Stimulated activated memory B cell treated with anti-CD40 and anti-IgM and Interleukin-4, amounts not matched to agents 10 μg/mL and 1 μg/mL and 100 μg/mL, for 72 hours (primary cell): ENCODE results near the gene NF1.
"Not testable (repeated sequence)": the region's sequence is repeated elsewhere in the genome, so short reads cannot be mapped to it uniquely, and the experiment has no call there.

Experiments
- ATAC-seq: fragments of 150-1000 bp; cut with Tn5 transposase; 2 replicates; pipeline ENCODE4 v1.10.0; 2021
- H3K27ac Mint-ChIP-seq: one replicate; pipeline ENCODE4 v1.8.0; 2022; ENCODE audit warnings: mild to moderate bottlenecking, mixed read lengths
- H3K27me3 Mint-ChIP-seq: one replicate; pipeline ENCODE4 v1.8.0; 2022; ENCODE audit warnings: mixed read lengths
- H3K36me3 Mint-ChIP-seq: one replicate; pipeline ENCODE4 v1.8.0; 2022; ENCODE audit warnings: mixed read lengths
- H3K4me1 Mint-ChIP-seq: one replicate; pipeline ENCODE4 v1.8.0; 2022; ENCODE audit warnings: mixed read lengths
- H3K4me3 Mint-ChIP-seq: one replicate; pipeline ENCODE4 v1.8.0; 2022; ENCODE audit warnings: mild to moderate bottlenecking, moderate library complexity, mixed read lengths
- H3K9me3 Mint-ChIP-seq: one replicate; pipeline ENCODE4 v1.8.0; 2022; ENCODE audit warnings: mixed read lengths

NF1 gene

GRCh38 chr17:31235110-31235509 lies 140.3 kb downstream of the NF1 start:
- no peak overlapping the region for H3K27ac Mint-ChIP-seq
- H3K27me3 Mint-ChIP-seq: no peaks in the 10 kb centered on the region

GRCh38 chr17:31236137-31236536 lies 141.4 kb downstream of the NF1 start:
- Mint-ChIP-seq H3K27me3 (no peaks in the 10 kb centered on the region), H3K9me3 (peaks cover under 1% of the 10 kb centered on the region), H3K4me3 (no peak overlapping the region), H3K36me3 (peaks cover 40% of the 10 kb centered on the region), H3K4me1 (peaks cover 14% of the 10 kb centered on the region), H3K27ac (no peak overlapping the region)
- no peak for ATAC-seq

More at GRCh38 chr17:31235110-31235509, 140.3 kb downstream of the NF1 start:
- Mint-ChIP-seq H3K36me3 (peaks cover 33% of the 10 kb centered on the region), H3K9me3 (no peaks in the 10 kb centered on the region), H3K4me1 (peaks cover 18% of the 10 kb centered on the region), H3K4me3 (no peak overlapping the region)
- no peak for ATAC-seq

GRCh38 chr17:31236712-31237111 lies 141.9 kb downstream of the NF1 start:
- Mint-ChIP-seq H3K27me3 (no peaks in the 10 kb centered on the region), H3K9me3 (peaks cover 4% of the 10 kb centered on the region), H3K4me1 (peaks cover 14% of the 10 kb centered on the region), H3K27ac (no peak overlapping the region), H3K4me3 (no peak overlapping the region), H3K36me3 (peaks cover 46% of the 10 kb centered on the region)
- ATAC-seq: no peak

- Mint-ChIP-seq H3K27ac (no peak overlapping the region), H3K4me1 (peaks cover 8% of the 10 kb centered on the region)
Measured at GRCh38 chr17:31241116-31241515, 146.3 kb downstream of the NF1 start.

DNA sequence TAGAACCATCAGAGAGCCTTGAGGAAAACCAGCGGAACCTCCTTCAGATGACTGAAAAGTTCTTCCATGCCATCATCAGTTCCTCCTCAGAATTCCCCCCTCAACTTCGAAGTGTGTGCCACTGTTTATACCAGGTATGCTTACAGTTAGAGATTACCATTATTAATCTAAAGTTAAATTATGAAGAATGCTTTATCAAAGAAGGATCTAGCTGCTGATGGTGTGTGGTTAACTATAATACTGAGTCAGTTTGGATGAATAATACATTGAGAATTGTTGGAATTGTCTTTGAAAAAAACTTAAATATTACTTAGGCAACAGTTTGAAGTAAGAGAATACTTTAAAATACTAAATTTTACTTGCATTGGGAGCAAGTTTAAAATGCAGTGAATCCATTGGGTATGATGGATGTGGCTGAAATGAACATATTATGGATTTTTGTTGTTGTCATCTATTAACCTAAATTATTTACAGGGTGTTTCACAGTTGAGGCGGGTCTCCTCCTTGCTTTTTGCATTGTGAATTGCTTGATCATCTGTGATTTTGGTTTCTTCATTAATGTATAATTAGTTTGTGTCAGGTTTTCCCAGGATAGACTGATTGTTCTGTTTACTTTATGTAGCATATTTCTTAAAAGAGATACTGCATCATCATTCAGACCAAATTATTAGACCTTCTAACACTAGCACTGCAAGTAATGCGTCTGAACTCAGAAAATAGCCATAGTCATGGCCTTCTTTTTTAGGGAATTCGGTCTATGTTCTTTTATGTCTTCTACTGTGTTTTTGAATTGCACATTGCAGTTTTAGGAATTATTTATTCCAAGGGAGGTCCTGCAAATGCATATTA lies 154.4 kb downstream of the NF1 start:
- Mint-ChIP-seq H3K27me3 (no peaks in the 10 kb centered on the region), H3K27ac (no peak overlapping the region), H3K9me3 (no peaks in the 10 kb centered on the region), H3K36me3 (peaks cover 23% of the 10 kb centered on the region), H3K4me1 (peaks cover 13% of the 10 kb centered on the region), H3K4me3 (no peak overlapping the region)
- ATAC-seq: no peak

More at GRCh38 chr17:31241116-31241515, 146.3 kb downstream of the NF1 start:
- H3K36me3 Mint-ChIP-seq: peaks cover 61% of the 10 kb centered on the region
- no peak overlapping the region for H3K4me3 Mint-ChIP-seq
- peaks cover 4% of the 10 kb centered on the region for H3K9me3 Mint-ChIP-seq
- ATAC-seq: no peak
- no peaks in the 10 kb centered on the region for H3K27me3 Mint-ChIP-seq

- no peak for ATAC-seq
- Mint-ChIP-seq H3K9me3 (no peaks in the 10 kb centered on the region), H3K27ac (no peak overlapping the region), H3K27me3 (no peaks in the 10 kb centered on the region), H3K36me3 (peaks cover 18% of the 10 kb centered on the region), H3K4me1 (peaks cover 13% of the 10 kb centered on the region), H3K4me3 (no peak overlapping the region)
Measured at GRCh38 chr17:31249835-31250141, 155.0 kb downstream of the NF1 start.

- H3K9me3 Mint-ChIP-seq: no peaks in the 10 kb centered on the region
- no peak for ATAC-seq
- H3K36me3 Mint-ChIP-seq: peaks cover 14% of the 10 kb centered on the region
- H3K4me1 Mint-ChIP-seq: peaks cover 13% of the 10 kb centered on the region
- no peaks in the 10 kb centered on the region for H3K27me3 Mint-ChIP-seq
- no peak overlapping the region for H3K27ac Mint-ChIP-seq
- H3K4me3 Mint-ChIP-seq: no peak overlapping the region
Measured at GRCh38 chr17:31250229-31250628, 155.5 kb downstream of the NF1 start.

DNA sequence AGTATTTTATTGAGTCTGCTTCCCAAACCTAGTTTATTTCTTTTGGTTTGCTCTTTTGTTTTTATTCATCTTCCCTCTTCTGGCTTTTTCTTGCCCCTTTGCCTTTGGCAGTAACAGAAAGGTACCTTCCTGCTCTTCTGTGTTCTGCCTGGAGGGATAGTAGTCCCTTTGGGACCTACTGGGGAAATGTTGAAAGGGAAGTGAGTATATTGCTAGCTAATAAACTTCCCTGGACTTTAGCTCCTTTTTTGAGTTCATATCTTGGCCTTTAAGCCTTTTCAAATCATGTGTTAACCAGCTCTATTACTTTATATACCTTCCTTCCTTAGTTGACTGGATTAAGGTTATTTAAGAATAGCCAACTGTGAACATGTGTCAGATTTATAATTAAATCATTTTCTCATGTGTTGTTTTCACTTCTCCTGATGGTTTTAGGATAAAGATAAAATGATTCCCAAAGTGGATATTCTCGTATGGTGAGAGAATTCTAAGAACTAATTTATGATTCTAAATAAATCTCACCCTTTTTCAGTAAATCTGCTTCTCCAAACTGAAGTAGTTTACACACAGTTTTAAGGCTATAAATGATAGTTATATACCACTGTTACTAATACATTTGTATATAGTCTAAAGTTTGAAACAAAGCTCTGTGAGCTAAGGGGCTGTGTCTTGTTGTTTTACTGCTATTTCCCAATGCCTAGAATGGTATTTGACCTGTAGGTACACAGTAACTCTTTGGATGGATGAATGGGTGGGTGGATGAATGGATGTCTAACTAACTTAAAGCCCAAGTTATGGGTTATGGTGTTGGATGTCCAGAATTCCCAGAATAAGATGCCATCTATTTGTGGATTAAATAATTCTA lies 156.6 kb downstream of the NF1 start:
- Mint-ChIP-seq H3K4me3 (no peak overlapping the region), H3K27me3 (no peaks in the 10 kb centered on the region), H3K36me3 (peaks cover 5% of the 10 kb centered on the region), H3K4me1 (peaks cover 13% of the 10 kb centered on the region), H3K9me3 (no peaks in the 10 kb centered on the region), H3K27ac (no peak overlapping the region)
- no peak for ATAC-seq

GRCh38 chr17:31251970-31252328 lies 157.2 kb downstream of the NF1 start:
- H3K4me1 Mint-ChIP-seq: peaks cover 13% of the 10 kb centered on the region
- ATAC-seq: no peak
- H3K27ac Mint-ChIP-seq: no peak overlapping the region
- peaks cover 5% of the 10 kb centered on the region for H3K36me3 Mint-ChIP-seq
- no peaks in the 10 kb centered on the region for H3K9me3 Mint-ChIP-seq
- H3K27me3 Mint-ChIP-seq: no peaks in the 10 kb centered on the region
- no peak overlapping the region for H3K4me3 Mint-ChIP-seq

- H3K36me3 Mint-ChIP-seq: peaks cover 5% of the 10 kb centered on the region
- H3K4me1 Mint-ChIP-seq: peaks cover 13% of the 10 kb centered on the region
- no peak overlapping the region for H3K4me3 Mint-ChIP-seq
- H3K9me3 Mint-ChIP-seq: no peaks in the 10 kb centered on the region
- H3K27ac Mint-ChIP-seq: no peak overlapping the region
- no peak for ATAC-seq
- no peaks in the 10 kb centered on the region for H3K27me3 Mint-ChIP-seq
Measured at GRCh38 chr17:31252741-31253140, 158.0 kb downstream of the NF1 start.

DNA sequence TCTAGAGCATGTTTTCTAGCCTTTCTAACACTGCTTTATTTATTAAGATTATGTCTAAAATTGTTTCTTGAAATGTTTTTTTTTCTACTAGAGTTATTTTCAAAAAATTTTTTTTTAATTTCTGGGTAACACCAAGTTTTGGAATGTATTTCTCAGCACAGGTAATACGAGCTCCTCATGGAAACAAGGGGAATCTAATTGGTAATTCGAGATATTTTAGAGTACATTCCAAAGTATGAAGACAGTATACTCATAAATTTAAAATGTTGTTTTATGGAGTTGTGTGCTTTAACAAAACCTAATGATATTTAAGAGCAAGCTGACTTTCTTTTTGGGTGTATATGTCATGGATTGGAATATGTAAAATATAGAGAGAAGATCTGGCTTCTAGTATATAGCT lies 159.9 kb downstream of the NF1 start:
- ATAC-seq: no peak
- peaks cover 5% of the 10 kb centered on the region for H3K36me3 Mint-ChIP-seq
- H3K9me3 Mint-ChIP-seq: no peaks in the 10 kb centered on the region
- H3K4me1 Mint-ChIP-seq: peaks cover 13% of the 10 kb centered on the region
- H3K4me3 Mint-ChIP-seq: no peak overlapping the region
- no peaks in the 10 kb centered on the region for H3K27me3 Mint-ChIP-seq
- no peak overlapping the region for H3K27ac Mint-ChIP-seq

GRCh38 chr17:31256936-31257335 lies 162.2 kb downstream of the NF1 start:
- H3K9me3 Mint-ChIP-seq: no peaks in the 10 kb centered on the region
- no peaks in the 10 kb centered on the region for H3K4me1 Mint-ChIP-seq
- no peak for ATAC-seq
- no peaks in the 10 kb centered on the region for H3K27me3 Mint-ChIP-seq
- H3K36me3 Mint-ChIP-seq: peaks cover 16% of the 10 kb centered on the region
- no peak overlapping the region for H3K4me3 Mint-ChIP-seq
- H3K27ac Mint-ChIP-seq: no peak overlapping the region

DNA sequence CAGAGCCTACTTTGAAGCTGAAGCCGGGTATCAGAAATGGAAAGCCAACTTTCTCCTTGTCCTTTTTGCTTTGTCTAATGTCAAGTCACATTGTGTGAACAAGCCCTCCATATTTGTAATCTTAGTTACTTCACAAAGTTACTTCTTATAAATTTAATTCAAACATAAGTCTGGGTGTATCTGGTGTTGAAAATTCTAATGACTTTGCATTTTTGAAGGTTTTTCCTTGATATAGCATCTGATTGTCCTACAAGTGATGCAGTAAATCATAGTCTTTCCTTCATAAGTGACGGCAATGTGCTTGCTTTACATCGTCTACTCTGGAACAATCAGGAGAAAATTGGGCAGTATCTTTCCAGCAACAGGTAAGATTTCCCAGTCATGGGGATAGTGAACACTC lies 165.4 kb downstream of the NF1 start:
- Mint-ChIP-seq H3K4me1 (no peaks in the 10 kb centered on the region), H3K27me3 (no peaks in the 10 kb centered on the region), H3K27ac (no peak overlapping the region), H3K36me3 (peaks cover 16% of the 10 kb centered on the region), H3K4me3 (no peak overlapping the region), H3K9me3 (no peaks in the 10 kb centered on the region)
- ATAC-seq: no peak

- H3K4me1 Mint-ChIP-seq: no peaks in the 10 kb centered on the region
- H3K27me3 Mint-ChIP-seq: no peaks in the 10 kb centered on the region
- H3K27ac Mint-ChIP-seq: no peak overlapping the region
- H3K4me3 Mint-ChIP-seq: no peak overlapping the region
- ATAC-seq: no peak
- no peaks in the 10 kb centered on the region for H3K9me3 Mint-ChIP-seq
- H3K36me3 Mint-ChIP-seq: peaks cover 27% of the 10 kb centered on the region
Measured at GRCh38 chr17:31261601-31262000, 166.8 kb downstream of the NF1 start.

GRCh38 chr17:31262923-31263322 lies 168.1 kb downstream of the NF1 start:
- not testable (repeated sequence) for H3K27me3 Mint-ChIP-seq, H3K4me1 Mint-ChIP-seq, H3K27ac Mint-ChIP-seq, ATAC-seq, H3K9me3 Mint-ChIP-seq, H3K4me3 Mint-ChIP-seq
- peaks cover 32% of the 10 kb centered on the region for H3K36me3 Mint-ChIP-seq

- no peak for ATAC-seq
- H3K4me3 Mint-ChIP-seq: no peak overlapping the region
- no peaks in the 10 kb centered on the region for H3K27me3 Mint-ChIP-seq
- peaks cover 33% of the 10 kb centered on the region for H3K36me3 Mint-ChIP-seq
- H3K27ac Mint-ChIP-seq: no peak overlapping the region
- H3K4me1 Mint-ChIP-seq: no peaks in the 10 kb centered on the region
- no peaks in the 10 kb centered on the region for H3K9me3 Mint-ChIP-seq
Measured at GRCh38 chr17:31266042-31266441, 171.3 kb downstream of the NF1 start.
